ENCODE measurements around the gene ZBTB7B.

ZBTB7B gene

DNA sequence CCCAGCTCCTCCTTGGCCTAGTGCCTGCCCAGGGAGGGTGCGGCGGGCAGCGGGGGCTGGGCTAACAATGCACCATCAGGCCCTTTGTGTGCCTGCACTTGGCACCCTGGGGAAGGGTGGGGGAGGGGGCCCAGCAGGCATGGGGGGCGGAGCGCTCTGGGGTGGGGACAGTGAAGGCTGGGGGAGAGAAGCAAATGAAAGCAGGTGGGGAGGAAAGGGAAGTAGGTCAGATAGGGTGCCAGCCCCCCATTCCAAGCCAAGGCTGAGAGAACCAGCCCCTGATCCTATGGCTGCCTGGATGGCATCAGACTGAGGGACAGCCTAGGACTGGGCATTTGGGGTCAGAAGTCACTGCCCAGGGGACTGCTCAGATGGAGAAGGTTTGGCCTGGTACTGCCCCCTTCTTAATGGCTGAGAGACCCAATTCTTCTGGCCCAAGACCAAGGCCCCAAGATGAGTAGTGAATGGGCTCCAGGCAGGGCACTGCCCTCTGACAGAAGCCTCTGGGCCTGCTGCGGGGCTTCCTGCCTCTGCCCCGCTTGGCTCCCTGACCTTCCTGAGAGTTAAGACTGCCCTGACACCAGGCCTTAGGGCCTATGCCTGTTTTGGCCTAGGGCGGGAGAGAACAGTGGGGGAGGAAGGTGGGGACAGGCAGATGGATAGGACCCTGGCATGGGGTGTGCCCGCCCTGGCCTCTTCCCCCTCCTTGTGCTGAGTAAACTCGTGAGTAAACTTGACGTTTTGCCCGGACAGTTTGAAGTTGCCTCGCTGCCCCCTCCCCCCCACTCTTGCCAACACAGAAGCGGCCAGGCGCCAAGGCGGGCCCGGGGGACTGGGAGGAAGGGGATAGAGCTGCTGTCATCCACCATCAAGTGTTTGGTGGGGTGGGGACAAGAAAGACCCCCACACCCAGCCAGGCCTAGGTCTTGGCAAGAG, 2.7 kb downstream of the ZBTB7B start:
- DNase-seq, result no peak

DNA sequence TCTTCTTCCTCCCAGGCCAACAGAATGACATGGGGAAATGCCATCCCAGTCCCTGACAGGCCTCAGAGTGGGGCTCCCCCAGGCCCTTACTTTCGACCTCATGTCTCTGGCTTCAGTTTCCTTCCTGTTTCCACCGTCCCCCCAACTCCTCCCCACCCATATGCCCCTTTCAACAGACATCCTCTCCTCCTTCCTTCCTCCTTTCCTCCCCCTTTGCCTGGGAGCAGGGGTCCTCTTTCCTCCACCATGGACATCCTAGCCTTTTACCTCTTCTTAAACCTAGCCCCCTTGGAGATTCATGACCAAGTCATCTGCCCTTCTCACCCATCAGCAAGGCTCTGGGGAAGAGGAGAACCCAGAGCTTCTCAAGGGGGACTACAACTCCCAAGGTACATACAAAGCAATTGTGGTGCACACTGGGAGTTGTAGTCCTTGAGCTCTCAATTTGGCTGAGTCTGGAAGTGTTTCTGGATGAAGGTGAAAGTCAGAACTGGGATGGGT, 4.0 kb downstream of the ZBTB7B start:
- peak in 1 of 2 experiments; percentile 18 for DNase-seq

DNA sequence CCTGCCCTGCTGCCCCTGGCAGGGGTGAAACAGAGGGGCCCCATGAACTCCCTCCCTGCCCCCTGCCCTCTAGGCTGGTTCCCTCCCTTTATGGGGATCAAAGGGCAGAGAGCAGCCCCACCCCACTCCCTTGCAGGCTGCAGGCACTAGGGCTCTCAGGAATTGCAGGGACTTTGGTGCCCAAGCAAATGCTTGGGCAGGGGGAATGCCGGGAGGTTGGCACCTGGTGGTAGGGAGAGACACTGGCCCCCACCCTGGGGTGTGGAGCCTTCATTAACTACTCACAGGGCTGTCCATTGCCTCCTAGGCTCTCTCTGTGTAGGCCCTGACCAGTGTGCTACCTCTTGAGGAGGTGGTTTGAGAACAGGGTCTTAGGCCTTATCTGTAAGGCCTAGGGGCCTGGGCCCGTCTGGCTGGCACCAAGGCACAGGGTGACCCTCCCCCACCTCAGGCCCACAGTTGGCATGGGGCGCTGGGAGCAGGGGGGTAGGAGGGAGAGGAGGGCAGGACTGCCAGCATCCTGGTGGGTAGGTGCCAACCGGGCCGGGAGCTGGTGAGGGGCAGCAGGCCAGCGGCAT, 4.7 kb downstream of the ZBTB7B start:
- DNase-seq, result no peak

DNA sequence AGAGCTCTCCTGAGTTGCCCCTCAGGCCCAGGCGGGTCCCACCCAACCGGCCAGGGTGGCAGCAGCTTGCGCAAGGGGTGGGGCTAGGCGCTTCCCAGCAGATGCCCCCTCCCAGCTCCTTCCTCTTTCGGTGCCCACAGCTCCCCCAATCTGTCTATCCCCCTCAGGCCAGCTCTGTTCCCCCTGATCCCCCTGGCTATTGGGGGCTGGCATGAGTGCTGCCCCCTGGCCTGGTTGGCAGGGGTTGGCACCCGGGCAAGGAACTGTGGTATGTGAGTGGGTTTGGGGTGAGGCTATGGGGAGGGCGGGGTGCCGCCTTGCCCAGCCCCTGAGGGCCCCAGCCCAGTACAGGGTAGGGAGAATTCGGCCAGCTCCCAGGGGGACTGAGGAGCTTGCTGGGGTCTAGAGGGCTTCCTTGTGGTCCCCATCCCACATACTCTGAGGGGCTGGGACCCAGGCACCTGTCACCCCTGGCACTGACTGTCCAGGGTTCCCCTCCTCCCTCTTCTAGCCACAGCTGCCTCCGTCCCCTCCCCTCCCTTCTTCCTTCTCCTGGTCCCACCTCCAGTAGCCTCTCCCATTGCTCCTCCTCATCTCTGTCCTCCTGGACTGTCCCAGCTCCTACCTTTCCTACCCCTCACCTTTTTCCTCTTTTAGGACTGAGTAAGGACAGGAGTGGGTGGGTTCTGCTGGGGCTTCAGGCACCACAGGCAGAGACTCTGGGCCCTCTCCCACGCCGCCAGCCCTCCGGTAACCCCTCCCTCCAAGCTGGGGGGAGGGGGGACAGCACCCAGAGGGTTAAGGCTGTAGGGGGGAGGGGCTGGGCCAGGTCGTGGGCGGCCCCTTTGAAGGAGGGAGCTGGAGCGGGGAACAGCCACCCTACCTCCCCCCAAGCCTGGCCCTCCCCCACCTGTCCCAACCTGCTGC, 5.7 kb downstream of the ZBTB7B start:
- no peak for DNase-seq

DNA sequence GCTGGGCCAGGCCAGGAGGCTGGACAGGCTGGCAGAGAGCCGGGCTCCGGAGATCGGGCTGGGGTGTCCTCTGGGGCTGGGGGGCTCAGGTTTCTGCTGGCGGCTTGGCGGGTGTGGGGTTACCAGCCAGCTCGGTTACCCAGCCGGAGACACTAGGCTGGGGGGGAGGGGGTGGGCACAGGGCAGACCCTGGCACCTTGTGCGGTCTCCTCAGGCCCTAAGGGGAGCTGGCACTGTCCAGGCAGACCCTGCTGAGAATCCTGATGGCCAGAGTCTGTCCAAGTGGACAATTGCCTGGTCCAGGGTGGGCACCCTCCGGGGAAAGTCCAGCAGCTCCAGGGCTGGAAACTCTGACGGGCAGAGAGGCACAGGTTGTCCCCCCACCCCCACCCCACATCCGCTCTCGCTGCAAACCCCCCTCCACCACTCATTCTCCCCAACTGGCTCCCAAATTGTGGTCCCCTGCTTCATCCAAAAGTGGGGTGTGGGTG, 6.7 kb downstream of the ZBTB7B start:
- no peak for DNase-seq

DNA sequence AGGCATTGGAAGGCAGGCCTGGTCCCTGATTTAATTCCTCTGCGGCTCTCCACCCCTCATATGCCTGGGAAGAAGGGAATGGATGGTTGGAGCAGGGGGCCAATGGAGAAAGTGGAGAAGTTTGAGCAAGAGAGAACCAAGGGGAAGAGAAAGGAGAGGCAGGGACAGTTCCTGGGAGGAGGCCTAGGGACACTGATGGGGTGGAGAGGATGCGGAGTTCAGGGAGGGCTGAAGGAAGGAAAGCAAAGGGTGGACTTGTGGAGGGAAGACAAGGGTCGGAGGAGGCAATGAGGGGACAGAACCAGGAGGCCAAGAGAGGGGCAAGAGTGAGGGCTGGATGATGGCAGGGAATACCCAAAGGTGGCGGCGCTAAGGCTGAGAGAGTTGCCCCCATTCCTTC, 7.1 kb downstream of the ZBTB7B start:
- DNase-seq, result no peak

DNA sequence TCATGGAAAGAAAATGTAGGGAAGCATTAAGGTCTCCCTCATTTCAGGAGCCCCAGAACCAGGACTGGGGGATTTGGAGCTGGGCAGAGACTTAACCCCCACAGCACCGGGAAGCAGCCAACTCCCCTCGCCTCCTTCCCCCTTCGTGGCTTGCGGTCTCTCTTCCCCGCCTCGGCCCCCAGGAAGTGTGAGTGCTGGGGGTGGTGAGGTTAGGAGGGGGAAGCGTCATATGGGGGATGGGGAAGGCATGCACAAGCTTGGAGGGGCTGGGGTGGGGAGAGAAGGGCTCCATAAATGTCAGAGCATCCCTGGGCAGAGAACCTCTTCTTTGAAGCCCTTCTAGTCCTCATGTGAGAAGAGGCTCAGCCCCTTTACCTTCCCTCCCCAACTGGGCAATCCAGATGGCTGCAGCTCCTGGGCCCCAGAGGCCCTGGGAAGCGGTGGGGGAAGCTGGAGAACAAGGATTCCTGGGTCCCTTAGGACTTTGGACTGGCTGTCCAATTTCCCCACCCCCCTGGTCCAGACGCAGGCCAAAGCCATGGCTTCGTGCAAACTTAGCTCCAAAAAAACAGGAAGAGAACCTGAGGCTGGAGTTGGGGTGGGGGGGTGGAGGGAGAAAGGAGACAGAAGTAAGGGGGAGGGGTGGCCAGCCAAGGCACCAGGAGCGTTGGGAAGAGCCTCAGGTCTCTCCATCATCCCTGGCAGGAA, 7.8 kb downstream of the ZBTB7B start:
- DNase-seq, result no peak

DNA sequence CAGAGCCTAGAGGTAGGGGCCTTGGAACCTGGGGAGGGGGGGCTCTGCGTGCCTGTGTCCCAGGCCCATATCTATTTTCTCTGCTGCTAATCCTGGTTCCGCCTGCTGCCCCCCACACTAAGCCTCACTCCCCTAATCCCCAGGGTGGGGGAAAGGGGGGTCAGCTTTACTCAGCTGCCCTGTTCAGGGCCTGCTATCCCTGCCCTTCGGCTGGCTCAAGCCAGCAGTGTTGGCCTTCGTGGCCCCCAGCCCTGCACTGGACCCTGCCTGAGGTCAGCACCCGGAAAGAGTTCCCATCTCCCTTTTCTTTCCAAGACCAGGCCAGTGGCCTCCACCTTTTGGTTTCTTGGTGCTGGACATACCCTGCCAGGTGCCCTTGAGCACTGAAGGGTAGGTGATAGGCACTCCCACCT, 8.4 kb downstream of the ZBTB7B start:
- no peak for DNase-seq

DNA sequence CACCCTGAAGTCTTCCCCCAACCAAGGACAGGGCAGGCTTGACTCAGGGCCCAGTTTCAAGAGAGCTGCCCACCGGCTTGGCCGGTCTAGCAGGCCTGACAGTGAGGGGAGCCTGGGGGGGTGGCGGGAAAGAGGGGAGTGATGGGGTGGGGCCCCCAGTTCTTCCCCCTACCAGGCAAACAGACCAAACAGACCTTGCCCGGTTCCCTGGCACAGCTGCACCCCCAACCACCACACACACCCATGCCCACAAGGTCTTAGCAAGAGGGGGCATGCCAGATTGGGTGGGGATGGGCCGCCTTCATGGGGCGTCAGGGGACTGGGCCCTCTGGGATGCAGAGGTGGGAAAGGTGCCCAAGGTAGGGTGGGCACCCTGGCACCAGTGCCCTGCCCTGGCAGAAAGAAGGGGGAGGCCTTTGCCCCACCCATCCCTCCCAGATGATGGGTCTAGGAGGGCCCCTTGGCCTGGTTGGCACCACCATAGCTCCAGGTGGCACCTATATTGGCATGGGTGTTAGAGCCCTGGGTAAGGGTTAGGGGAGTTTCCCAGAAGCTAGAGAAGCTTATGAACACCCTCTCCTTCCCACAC, 8.9 kb downstream of the ZBTB7B start:
- DNase-seq, result no peak

DNA sequence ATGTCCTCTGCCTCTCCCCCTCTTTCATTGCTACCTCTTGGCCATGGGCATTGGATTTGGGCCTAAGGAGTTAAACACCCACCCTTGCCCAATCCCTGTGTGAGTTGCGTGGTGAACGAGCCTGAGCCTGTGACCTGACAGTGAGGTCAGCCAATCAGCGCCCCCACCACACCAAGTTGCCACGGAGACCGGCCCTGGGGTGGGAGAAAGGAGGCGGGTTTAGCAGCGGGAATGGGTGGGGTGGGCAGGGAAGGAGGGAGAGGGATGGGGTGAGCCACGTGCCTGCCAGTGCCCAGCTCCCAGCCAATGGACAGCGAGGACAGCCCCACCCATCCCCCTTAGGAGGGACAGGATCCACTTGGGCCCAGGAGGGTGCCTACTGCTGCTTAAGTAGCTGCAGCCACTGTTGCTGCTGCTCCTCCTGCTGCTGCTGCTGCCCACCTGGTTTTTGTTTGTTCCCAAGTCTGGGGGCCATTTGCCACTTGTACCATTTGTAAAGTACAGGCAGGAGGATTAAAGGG, 9.5 kb downstream of the ZBTB7B start:
- DNase-seq, result no peak

DNA sequence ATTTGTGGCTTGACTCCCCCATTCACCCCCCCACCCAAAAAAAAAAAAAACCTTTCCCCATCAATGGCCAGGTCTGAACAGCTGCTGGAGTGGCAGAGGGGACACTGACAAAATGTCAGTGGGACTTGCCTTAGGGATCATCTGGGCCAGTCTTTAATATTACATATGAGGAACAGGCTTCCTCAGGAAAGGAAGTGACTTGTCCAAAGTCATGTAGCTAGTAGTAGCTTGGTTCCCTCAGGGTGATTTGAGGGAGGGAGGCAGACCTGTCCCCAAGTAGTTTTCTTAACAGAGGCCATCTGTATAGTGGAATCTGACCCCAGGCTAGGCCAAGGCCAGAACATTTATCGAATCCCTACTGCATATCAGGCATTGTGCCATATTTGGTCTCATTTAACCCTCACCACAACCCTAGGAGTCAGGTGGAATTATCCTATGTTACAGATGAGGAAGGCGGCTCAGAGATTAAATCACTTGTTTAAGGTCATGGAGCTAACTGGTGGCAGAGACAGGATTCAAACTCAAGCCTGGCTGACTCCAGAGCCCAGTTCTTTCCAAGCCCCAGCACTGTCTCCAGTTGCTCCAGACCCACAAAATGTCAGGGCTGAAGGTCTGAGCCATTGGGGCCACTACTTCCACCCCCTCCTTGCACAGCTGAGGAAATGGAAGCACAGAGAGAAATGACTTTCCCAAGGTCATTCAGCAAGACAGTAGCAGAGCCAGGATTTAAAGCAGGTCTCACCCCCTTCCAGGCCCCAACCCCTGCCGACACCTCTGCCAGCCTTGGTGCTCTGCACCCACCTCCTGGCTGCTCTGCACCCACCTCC, 10.4 kb downstream of the ZBTB7B start:
- DNase-seq, result no peak

DNA sequence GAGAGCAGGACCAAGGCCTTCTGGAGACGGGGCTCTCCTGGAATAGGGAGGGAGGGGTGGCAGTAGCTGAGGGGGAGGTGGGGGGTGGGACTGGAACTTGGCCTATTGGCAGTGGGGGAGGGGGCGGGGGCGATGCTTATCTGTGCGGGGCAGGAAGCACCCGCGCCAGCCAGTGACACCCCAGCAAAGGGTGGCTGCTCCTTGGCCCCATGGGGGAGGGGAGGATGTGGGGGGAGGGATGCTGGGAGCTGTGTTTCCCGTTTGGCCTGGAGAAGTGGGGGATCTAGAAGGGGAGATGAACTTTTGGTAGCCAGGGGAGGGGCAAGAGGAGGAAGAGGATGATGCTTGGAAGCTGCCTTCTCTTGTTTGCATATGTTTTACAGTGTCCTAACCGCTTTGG, 11.0 kb downstream of the ZBTB7B start:
- DNase-seq, result no peak

DNA sequence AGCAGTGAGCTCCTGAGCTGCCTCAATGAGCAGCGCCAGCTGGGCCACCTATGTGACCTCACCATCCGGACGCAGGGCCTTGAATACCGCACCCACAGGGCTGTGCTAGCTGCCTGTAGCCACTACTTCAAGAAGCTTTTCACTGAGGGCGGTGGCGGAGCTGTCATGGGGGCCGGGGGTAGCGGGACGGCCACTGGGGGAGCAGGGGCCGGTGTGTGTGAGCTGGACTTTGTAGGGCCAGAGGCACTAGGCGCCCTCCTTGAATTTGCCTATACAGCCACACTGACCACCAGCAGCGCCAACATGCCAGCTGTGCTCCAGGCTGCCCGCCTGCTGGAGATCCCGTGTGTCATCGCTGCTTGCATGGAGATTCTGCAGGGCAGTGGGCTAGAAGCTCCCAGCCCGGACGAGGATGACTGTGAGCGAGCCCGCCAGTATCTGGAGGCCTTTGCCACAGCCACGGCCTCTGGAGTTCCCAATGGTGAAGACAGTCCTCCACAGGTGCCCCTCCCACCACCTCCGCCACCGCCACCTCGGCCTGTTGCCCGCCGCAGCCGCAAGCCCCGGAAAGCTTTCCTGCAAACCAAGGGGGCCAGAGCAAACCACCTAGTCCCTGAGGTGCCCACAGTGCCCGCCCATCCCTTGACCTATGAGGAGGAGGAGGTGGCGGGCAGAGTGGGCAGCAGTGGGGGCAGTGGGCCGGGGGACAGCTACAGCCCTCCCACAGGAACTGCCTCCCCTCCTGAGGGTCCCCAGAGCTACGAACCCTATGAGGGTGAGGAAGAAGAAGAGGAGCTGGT, 12.3 kb downstream of the ZBTB7B start:
- DNase-seq, result no peak

DNA sequence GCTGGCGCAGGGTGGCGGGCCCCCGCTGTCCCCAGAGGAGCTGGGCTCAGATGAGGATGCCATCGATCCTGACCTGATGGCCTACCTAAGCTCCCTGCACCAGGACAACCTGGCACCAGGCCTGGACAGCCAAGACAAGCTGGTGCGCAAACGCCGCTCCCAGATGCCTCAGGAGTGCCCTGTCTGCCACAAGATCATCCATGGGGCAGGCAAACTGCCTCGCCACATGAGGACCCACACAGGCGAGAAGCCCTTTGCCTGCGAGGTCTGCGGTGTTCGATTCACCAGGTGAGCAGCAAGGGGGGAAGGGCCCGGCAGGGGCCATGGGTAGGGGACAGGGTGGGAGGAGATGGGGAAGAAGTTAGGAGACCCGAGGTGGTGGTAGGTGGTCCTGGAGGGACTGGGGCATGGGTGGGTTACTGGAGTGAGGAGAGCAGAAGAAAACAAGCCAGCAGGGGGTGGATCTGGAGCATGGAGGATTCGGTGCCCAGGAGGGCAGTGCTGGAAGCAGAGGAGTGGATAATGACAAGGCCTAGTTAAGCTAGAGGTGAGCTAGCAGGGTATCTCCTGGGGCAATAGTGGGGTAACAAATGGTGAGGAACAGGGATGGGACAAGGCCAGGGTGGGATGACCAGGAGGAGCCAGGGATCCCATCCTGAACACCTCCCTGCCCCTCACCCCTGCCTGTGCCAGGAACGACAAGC, 13.1 kb downstream of the ZBTB7B start:
- no peak for DNase-seq

DNA sequence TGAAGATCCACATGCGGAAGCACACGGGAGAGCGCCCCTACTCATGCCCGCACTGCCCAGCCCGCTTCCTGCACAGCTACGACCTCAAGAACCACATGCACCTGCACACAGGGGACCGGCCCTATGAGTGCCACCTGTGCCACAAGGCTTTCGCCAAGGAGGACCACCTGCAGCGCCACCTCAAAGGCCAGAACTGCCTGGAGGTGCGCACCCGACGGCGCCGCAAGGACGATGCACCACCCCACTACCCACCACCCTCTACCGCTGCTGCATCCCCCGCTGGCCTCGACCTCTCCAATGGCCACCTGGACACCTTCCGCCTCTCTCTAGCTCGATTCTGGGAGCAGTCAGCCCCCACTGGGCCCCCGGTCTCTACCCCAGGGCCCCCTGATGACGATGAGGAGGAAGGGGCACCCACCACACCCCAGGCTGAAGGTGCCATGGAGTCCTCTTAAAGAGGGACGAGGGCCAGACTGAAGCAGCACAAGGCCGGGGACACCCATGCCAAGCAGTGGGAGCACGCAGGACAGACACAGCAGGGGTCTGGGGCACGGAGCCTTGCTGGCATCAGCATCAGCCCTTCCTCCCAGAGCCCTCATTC, 13.7 kb downstream of the ZBTB7B start:
- DNase-seq, result no peak

DNA sequence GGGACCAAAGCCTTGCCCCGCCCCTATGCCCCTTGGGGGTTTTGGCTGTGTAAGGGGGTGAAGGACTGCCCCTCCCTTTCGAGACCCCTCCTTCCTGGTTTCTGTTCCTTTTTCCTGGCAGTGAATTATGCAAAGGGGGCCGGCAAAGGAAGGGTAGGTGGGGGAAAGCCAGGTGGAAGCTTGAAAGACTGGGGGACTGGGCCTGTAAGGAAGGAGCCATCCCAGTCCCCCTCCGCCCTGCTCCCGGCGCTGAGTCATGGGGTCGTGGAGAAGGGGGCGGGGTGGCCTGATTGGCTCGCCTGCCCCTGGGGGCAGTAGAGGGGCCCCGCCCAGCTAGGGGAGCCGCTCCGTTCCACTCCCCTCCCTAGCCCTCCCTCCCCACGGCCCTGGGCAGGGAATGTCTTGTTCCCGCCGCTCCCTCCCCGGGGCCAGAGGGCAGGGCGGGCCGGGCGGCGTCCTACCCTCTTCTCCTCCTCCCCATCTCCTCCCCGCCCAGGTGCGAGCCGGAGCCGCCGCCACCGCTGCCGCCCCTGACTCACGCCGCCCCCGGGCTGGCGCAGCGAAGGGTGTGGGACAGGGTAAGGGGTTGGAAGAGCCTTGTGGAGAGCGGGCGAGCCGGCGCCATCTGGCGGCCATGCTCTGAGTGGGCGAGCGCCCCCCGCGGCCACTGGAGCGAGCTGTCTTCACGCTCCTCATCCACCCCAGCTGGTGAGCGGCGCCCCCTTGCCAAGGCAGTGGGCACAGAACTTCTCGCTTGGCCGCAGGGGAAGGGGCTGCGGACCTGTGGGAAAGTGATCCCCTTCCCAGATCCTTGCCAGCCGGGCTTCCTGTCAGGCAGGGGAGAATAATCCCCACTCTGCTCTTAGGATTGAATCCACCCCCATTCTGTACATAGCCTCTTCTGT, 14.7 kb downstream of the ZBTB7B start:
- peak; percentile 32 to 62 for DNase-seq

DNA sequence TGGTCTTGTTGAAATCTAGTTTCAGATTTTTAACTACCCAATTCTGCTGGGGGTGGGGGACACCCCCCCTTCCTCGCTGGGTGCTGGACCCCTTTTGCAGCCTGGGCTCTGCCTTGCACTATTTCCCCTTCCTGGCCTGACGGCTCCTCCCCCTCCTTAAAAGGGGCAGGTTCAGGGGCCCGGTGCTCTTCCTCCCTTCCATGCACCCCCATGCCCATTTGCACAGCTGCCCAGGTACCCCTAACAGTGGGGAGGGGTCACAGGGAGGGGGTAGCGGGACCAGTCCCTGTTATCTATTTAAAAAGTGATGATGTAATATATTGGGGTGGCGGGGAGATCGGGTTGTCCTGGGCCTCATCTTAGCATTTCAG, 15.3 kb downstream of the ZBTB7B start:
- DNase-seq, result no peak
